Natural killer cell (primary cell): Measurements from ENCODE around the gene SURF4. TPM values are rescaled to one million over a fixed set of nuclear protein-coding genes. Genes with fewer than 3 reads are reported as not detected.

Source experiments
- ATAC-seq, 3 donors: fragments of 150-1000 bp in 2 of 3; fragments of 200-7000 bp in 1 of 3; cut with Tn5 transposase; 1 replicate in 1 of 3; 2 replicates in 2 of 3; pipeline ENCODE4 v1.10.0; 2021; ENCODE audit warnings: mild to moderate bottlenecking in 2 of 3, moderate library complexity in 2 of 3
- DNase-seq, 2 donors: peaks; one replicate each; pipeline versions ENCODE4 v3.0.0 to v3.0.0-alpha.2; 2013 to 2021; ENCODE audit warnings: mixed read lengths in 1 of 2
- H3K27ac ChIP-seq: one replicate; pipeline ENCODE4 v1.5.1; 2013; ENCODE audit warnings: mild to moderate bottlenecking, low read length
- H3K27me3 ChIP-seq: one replicate; pipeline ENCODE4 v1.6.1; 2013; ENCODE audit warnings: low read length; ENCODE audit not compliant: control insufficient read depth, insufficient read depth
- H3K36me3 ChIP-seq: one replicate; pipeline ENCODE4 v1.6.1; 2013; ENCODE audit warnings: low read length; ENCODE audit not compliant: control insufficient read depth, insufficient read depth
- H3K4me1 ChIP-seq: one replicate; pipeline ENCODE4 v1.6.1; 2013; ENCODE audit warnings: low read length; ENCODE audit not compliant: control insufficient read depth, insufficient read depth
- H3K4me3 ChIP-seq: one replicate; pipeline ENCODE4 v1.5.1; 2013; ENCODE audit warnings: low read length
- H3K9me3 ChIP-seq: one replicate; pipeline ENCODE4 v1.6.1; 2013; ENCODE audit warnings: low read length; ENCODE audit not compliant: control insufficient read depth, insufficient read depth
- H3K27ac Mint-ChIP-seq, 2 donors: one replicate each; pipeline ENCODE4 v1.8.0; 2022; ENCODE audit warnings: mild to moderate bottlenecking in 2 of 2, mixed read lengths in 2 of 2, moderate library complexity in 1 of 2
- H3K27me3 Mint-ChIP-seq, 2 donors: one replicate each; pipeline ENCODE4 v1.8.0; 2022; ENCODE audit warnings: low read depth in 2 of 2, mixed read lengths in 2 of 2
- H3K36me3 Mint-ChIP-seq: one replicate; pipeline ENCODE4 v1.8.0; 2022; ENCODE audit warnings: mixed read lengths
- H3K4me1 Mint-ChIP-seq, 2 donors: one replicate each; pipeline ENCODE4 v1.8.0; 2022; ENCODE audit warnings: mixed read lengths in 2 of 2
- H3K4me3 Mint-ChIP-seq: one replicate; pipeline ENCODE4 v1.8.0; 2022; ENCODE audit warnings: mild to moderate bottlenecking, moderate library complexity, mixed read lengths
- H3K9me3 Mint-ChIP-seq, 2 donors: one replicate each; pipeline ENCODE4 v1.8.0; 2022; ENCODE audit warnings: mixed read lengths in 2 of 2
- WGBS: methylation state at CpG from one replicate; pipeline ENCODE4 v1.1.7; 2013; ENCODE audit warnings: missing lambda C conversion rate; ENCODE audit not compliant: insufficient coverage; 5-methylcytosine and 5-hydroxymethylcytosine counted together
- intact Hi-C: fragments of 100-400 bp; cut with micrococcal nuclease; formaldehyde crosslinking; loops from one replicate; pipeline ENCODE4 v1.14.2; 2022
- total RNA-seq, 4 donors: library from RNA; stranded (reverse); fragments of 120-200 nt in 1 of 4; gene quantifications; one replicate each; pipeline versions ENCODE4 v1.2.3 to v1.2.4, GENCODE V29; 2013 to 2022
- TF ChIP-seq, protein P1 (sequence below): fragments of 200-600 bp; IDR thresholded peaks from one replicate; pipeline ENCODE4 v1.8.0; 2022; ENCODE audit warnings: antibody characterized with exemption

Gene SURF4
- 100 to 1,000 TPM; 111 to 135 (median 114) TPM for total RNA-seq
- total RNA-seq (2013), result 73.2 TPM

DNA sequence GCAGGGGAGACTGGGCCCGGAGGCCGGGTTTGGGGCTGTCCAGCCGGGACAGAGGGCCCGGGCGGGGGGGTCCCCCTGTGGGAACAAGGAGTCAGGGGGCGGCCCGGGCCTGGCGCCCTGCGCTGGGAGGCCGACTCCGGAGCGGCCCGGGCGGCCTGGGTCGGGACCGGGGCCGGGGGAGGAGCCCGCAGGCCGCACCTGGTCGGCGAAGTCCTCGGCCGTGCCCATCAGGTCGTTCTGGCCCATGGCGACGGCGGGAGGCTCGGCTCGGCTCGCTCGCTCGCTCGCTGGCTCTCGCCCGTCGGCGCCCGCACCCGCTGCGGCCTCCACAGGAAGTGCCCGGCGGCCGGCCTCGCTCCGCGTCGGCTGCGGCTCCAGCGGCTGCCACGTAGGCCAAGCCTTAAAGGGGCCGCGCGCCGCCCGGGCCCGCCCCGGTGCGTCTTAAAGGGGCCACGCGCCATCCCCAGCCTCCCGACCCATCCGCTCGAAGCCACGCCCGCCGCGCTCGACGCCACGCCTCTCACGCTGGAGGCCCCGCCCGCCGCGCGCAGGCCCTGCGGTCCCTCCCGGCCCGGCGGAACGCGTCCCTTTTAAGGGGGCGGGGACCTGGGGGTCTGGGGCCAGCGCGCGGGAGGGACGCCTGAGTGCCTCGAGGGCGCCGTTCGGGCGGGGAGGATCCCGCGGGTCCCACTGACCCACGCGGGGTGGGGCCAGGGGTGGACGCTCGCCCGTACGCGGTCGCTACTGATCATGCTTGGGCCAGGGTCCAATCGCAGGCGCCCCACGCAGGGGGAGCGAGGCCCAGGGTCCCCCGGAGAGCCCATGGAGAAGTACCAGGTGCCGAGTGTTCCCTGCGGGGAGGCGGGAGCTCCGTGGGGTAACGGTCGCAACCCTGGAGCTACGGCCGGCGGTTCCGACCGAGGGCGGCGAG is at the start of gene SURF4, which contains the start of gene STKLD1:
Gene SURF4, minus strand, starts transcription at position 337 of the 931 bp plus-strand sequence. Its CDS starts 91 bp downstream, at position 246.
Gene STKLD1, plus strand, starts transcription at position 643 of the 931 bp plus-strand sequence. Its CDS starts 108 bp downstream, at position 751.
- intact Hi-C loops, result loop anchor here (1.0 to 10.0 kb wide), 3 partner anchors 28 to 191 kb away; partner anchors contain the start of genes MED22, RPL7A and SURF6
- no peaks in the 10 kb centered on the region for H3K27me3 Mint-ChIP-seq

DNA sequence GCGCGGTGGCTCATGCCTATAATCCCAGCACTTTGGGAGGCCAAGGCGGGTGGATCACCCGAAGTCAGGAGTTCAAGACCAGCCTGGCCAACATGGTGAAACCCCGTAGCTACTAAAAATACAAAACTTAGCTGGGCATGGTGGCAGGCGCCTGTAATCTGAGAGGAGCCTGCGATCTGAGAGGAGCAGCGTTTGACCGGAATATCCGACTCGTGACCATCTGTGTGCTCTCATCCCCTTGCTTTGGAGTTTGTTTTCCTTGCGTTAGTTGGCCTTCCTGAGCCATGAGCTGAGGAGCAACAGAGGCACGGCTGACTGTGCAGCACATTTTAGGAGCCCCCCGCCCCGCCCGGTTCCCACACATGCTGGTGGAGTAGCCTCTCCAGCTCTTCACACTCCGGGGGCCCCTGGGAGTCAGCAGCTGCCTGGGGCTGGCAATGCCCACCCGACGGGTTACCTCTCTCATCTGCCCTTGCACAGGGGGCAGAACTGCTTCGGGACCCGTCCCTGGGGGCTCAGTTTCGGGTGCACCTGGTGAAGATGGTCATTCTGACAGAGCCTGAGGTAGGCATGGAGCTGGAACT is 49.3 kb upstream of the SURF4 start:
- 94% methylated on average over 22 of the region's 22 CpGs for WGBS
- Histone ChIP-seq H3K27me3 (peaks cover 8% of the 10 kb centered on the region), H3K36me3 (no peaks in the 10 kb centered on the region), H3K9me3 (no peaks in the 10 kb centered on the region), H3K4me3 (no peak overlapping the region), H3K4me1 (peaks cover 13% of the 10 kb centered on the region), H3K27ac (no peak overlapping the region)
- H3K27me3 Mint-ChIP-seq, result peaks cover 8 to 22% of the 10 kb centered on the region in 2 donors
- H3K4me3 Mint-ChIP-seq, result no peak overlapping the region
- H3K36me3 Mint-ChIP-seq, result no peaks in the 10 kb centered on the region
- no peaks in the 10 kb centered on the region for H3K9me3 Mint-ChIP-seq
- intact Hi-C loops, result no loop called here
- TF ChIP-seq, protein P1, sequence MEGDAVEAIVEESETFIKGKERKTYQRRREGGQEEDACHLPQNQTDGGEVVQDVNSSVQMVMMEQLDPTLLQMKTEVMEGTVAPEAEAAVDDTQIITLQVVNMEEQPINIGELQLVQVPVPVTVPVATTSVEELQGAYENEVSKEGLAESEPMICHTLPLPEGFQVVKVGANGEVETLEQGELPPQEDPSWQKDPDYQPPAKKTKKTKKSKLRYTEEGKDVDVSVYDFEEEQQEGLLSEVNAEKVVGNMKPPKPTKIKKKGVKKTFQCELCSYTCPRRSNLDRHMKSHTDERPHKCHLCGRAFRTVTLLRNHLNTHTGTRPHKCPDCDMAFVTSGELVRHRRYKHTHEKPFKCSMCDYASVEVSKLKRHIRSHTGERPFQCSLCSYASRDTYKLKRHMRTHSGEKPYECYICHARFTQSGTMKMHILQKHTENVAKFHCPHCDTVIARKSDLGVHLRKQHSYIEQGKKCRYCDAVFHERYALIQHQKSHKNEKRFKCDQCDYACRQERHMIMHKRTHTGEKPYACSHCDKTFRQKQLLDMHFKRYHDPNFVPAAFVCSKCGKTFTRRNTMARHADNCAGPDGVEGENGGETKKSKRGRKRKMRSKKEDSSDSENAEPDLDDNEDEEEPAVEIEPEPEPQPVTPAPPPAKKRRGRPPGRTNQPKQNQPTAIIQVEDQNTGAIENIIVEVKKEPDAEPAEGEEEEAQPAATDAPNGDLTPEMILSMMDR, result no peak
- no peak for DNase-seq
- H3K4me1 Mint-ChIP-seq, result peaks cover 0 to 6% of the 10 kb centered on the region in 2 donors
- ATAC-seq, result no peak
- H3K27ac Mint-ChIP-seq, result no peak overlapping the region

More for the DNA sequence above, at the start of gene SURF4, which contains the start of gene STKLD1:
- Mint-ChIP-seq H3K36me3 (no peaks in the 10 kb centered on the region), H3K4me1 (peaks cover 28 to 34% of the 10 kb centered on the region in 2 donors), H3K4me3 (peak within 1 kb of the TSS; percentile 96), H3K9me3 (no peaks in the 10 kb centered on the region), H3K27ac (peak within 1 kb of the TSS; percentile 95 to 96)
- Histone ChIP-seq H3K36me3 (peaks cover 5% of the 10 kb centered on the region), H3K4me3 (peak within 1 kb of the TSS; percentile 72), H3K27ac (peak within 1 kb of the TSS; percentile 75), H3K4me1 (peaks cover 47% of the 10 kb centered on the region), H3K9me3 (no peaks in the 10 kb centered on the region), H3K27me3 (no peaks in the 10 kb centered on the region)
- ATAC-seq, result peak; percentile 84 to 95 (median 91)
- WGBS, result under 1% methylated on average over 120 of the region's 120 CpGs
- TF ChIP-seq, protein P1, result no peak
- DNase-seq, result peak; percentile 95 to 96

DNA sequence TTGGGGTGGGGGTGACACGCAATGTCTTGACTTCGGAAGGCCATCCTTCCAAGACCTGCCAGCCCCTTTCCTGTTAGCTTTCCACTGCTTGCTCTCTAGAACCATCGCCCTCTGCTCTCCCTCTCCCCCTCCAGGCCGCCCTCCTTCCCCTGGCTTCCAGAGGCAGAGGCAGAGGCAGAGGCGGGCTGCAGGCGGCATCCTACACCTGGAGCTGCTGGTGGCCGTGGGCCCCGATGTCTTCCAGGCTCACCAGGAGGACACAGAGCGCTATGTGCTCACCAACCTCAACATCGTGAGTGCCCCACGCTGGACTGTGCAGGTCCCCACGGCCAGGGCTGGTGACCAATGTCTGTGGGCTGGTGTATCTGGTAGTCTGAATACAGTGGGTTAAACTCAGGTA is 48.3 kb upstream of the SURF4 start:
- no peaks in the 10 kb centered on the region for H3K36me3 Mint-ChIP-seq
- Histone ChIP-seq H3K4me1 (peaks cover 13% of the 10 kb centered on the region), H3K27ac (no peak overlapping the region), H3K4me3 (no peak overlapping the region), H3K9me3 (no peaks in the 10 kb centered on the region), H3K36me3 (no peaks in the 10 kb centered on the region), H3K27me3 (peaks cover 8% of the 10 kb centered on the region)
- no peak overlapping the region for H3K27ac Mint-ChIP-seq
- H3K4me3 Mint-ChIP-seq, result no peak overlapping the region
- 96% methylated on average over 12 of the region's 12 CpGs for WGBS
- H3K9me3 Mint-ChIP-seq, result no peaks in the 10 kb centered on the region
- intact Hi-C loops, result no loop called here
- peaks cover 1 to 4% of the 10 kb centered on the region in 2 donors for H3K4me1 Mint-ChIP-seq
- peaks cover 8 to 19% of the 10 kb centered on the region in 2 donors for H3K27me3 Mint-ChIP-seq
- no peak for DNase-seq
- TF ChIP-seq, protein P1, result no peak
- no peak for ATAC-seq
